Endothelial cell of umbilical vein (primary cell): Measurements from ENCODE around the gene NPIPB6. TPM values are rescaled to one million over a fixed set of nuclear protein-coding genes. Genes with fewer than 3 reads are reported as not detected.

Experiments
- BruUV-seq: library from RNA; stranded (reverse); fragments of 400-500 nt; replicated peaks from 2 replicates; lab custom pipeline; 2021; lab: Mats Ljungman, UMichigan
- CTCF ChIA-PET: fragments of 300-600, 350-600 bp; sonication (Branson Sonifier 250); formaldehyde crosslinking; loops from one replicate; lab custom pipeline; 2021; ENCODE audit warnings: antibody characterized with exemption, inconsistent platforms; lab: Charles Lee
- POLR2A ChIA-PET: fragments of 300-600, 350-600 bp; sonication (Branson Sonifier 250); formaldehyde crosslinking; loops from one replicate; lab custom pipeline; 2021; ENCODE audit warnings: antibody characterized with exemption, inconsistent platforms; lab: Charles Lee
- DNase-seq: peaks from one replicate; pipeline ENCODE4 v3.0.0-alpha.2; 2011; ENCODE audit warnings: low read depth, low spot score
- FAIRE-seq: peaks from 2 replicates; lab custom pipeline; 2011; peaks lifted over from hg19 to GRCh38; lab: Jason Lieb, UNC
- H2AFZ ChIP-seq: 2 replicates; pipeline ENCODE4 v1.6.0; 2012; ENCODE audit warnings: low read depth, low read length, control low read depth, inconsistent platforms
- H3K27ac ChIP-seq: 2 replicates; pipeline ENCODE4 v1.5.1; 2011; ENCODE audit warnings: low read depth, mild to moderate bottlenecking, control low read depth, low read length, moderate library complexity; ENCODE audit not compliant: insufficient read depth
- H3K27me3 ChIP-seq, 2 experiments: 2 replicates each; pipeline versions ENCODE4 v1.6.0 to v1.6.1; 2011; ENCODE audit warnings: low read length in 2 of 2, mixed read lengths in 1 of 2; ENCODE audit not compliant: control insufficient read depth in 2 of 2, insufficient read depth in 2 of 2
- H3K36me3 ChIP-seq, 2 experiments: 2 replicates in 1 of 2; 3 replicates in 1 of 2; pipeline ENCODE4 v1.5.1; 2011; ENCODE audit warnings: low read length in 2 of 2, mild to moderate bottlenecking in 1 of 2, moderate library complexity in 1 of 2; ENCODE audit not compliant: control insufficient read depth in 2 of 2, insufficient read depth in 2 of 2; ENCODE audit errors: extremely low read depth in 1 of 2
- H3K4me1 ChIP-seq: 3 replicates; pipeline ENCODE4 v1.5.1; 2011; ENCODE audit warnings: mild to moderate bottlenecking, low read length; ENCODE audit not compliant: control insufficient read depth, insufficient read depth; ENCODE audit errors: extremely low read depth
- H3K4me2 ChIP-seq: 2 replicates; pipeline ENCODE4 v1.6.1; 2011; ENCODE audit warnings: low read length, control low read depth, mixed read lengths; ENCODE audit not compliant: insufficient read depth
- H3K4me3 ChIP-seq, 3 experiments: fragments of 200-600 bp in 1 of 3; sonication (generic), shearing (Covaris generic) in 1 of 3; replicated peaks in 1 of 3; 2 replicates each; pipeline ENCODE4 v1.5.1; 2011 to 2016; ENCODE audit warnings: control low read depth in 3 of 3, low read length in 3 of 3, mild to moderate bottlenecking in 2 of 3, inconsistent platforms in 1 of 3, low read depth in 1 of 3, moderate library complexity in 1 of 3; ENCODE audit not compliant: insufficient read depth in 1 of 3
- H3K79me2 ChIP-seq: 2 replicates; pipeline ENCODE4 v1.6.0; 2012; ENCODE audit warnings: low read length, inconsistent platforms; ENCODE audit not compliant: control insufficient read depth, insufficient read depth
- H3K9ac ChIP-seq: replicated peaks from 2 replicates; pipeline ENCODE3; 2011; ENCODE audit warnings: low read length, control low read depth; ENCODE audit not compliant: insufficient read depth; ENCODE audit errors: extremely low read depth
- H3K9me1 ChIP-seq: replicated peaks from 3 replicates; pipeline ENCODE4 v1.6.0; 2011; ENCODE audit warnings: mild to moderate bottlenecking, low read length; ENCODE audit not compliant: control insufficient read depth, insufficient read depth; ENCODE audit errors: extremely low read depth
- H3K9me3 ChIP-seq: replicated peaks from 2 replicates; pipeline ENCODE4 v1.5.1; 2012; ENCODE audit warnings: low read length, inconsistent platforms; ENCODE audit not compliant: control insufficient read depth, insufficient read depth
- H4K20me1 ChIP-seq: replicated peaks from 2 replicates; pipeline ENCODE3; 2011; ENCODE audit warnings: mild to moderate bottlenecking, low read length; ENCODE audit not compliant: control insufficient read depth, insufficient read depth; ENCODE audit errors: extremely low read depth
- CTCF ChIP-seq, 2 donors: IDR thresholded peaks; 1 replicate in 1 of 2; 2 replicates in 1 of 2; pipeline ENCODE4 v1.5.1; 2011; ENCODE audit warnings: low read length in 2 of 2, mild to moderate bottlenecking in 2 of 2, moderate library complexity in 2 of 2, control low read depth in 1 of 2, inconsistent platforms in 1 of 2, low read depth in 1 of 2; ENCODE audit not compliant: insufficient read depth in 1 of 2; ENCODE audit errors: extremely low read depth in 1 of 2
- GATA2 ChIP-seq: IDR thresholded peaks from 2 replicates; pipeline ENCODE4 v1.7.0; 2011; ENCODE audit warnings: low read depth, mild to moderate bottlenecking, moderate library complexity, mixed read lengths, low read length; ENCODE audit not compliant: insufficient read length, insufficient read depth
- JUN ChIP-seq: IDR thresholded peaks from 2 replicates; pipeline ENCODE4 v1.6.1; 2011; ENCODE audit warnings: borderline replicate concordance, low read depth; ENCODE audit not compliant: insufficient read length, insufficient read depth
- MYC ChIP-seq: IDR thresholded peaks from one replicate; pipeline ENCODE4 v1.6.1; 2011; ENCODE audit warnings: mild to moderate bottlenecking, low read depth, low read length
- dilution Hi-C: fragments of 300-500 bp; cut with MboI; formaldehyde crosslinking; loops from one replicate; pipeline ENCODE4 v1.15.0; 2019; ENCODE audit warnings: low sequenced_read_pairs; ENCODE audit not compliant: extremely low pct_ligation_motif_present
- intact Hi-C: fragments of 100-400 bp; cut with micrococcal nuclease; formaldehyde crosslinking; loops from one replicate; pipeline ENCODE4 v1.10.0; 2022
- polyA plus RNA-seq, 4 experiments: library from polyadenylated mRNA; depleted of rRNA in 3 of 4; stranded (reverse) in 3 of 4; unstranded in 1 of 4; fragments of >200 nt; gene quantifications; 2 replicates each; pipeline versions ENCODE4 v1.2.1 to v1.2.3, GENCODE V29; 2011 to 2012; ENCODE audit warnings: missing spikeins in 1 of 4
- total RNA-seq: library from RNA; stranded (reverse); gene quantifications from 2 replicates; pipeline ENCODE4 v1.2.3, GENCODE V29; 2021

Gene NPIPB6
- total and polyA plus RNA-seq, 2 donors (not counting 3 experiments of a cell fraction or from before 2014, with no cell fraction given): 5.0 TPM; not detected in 1

DNA sequence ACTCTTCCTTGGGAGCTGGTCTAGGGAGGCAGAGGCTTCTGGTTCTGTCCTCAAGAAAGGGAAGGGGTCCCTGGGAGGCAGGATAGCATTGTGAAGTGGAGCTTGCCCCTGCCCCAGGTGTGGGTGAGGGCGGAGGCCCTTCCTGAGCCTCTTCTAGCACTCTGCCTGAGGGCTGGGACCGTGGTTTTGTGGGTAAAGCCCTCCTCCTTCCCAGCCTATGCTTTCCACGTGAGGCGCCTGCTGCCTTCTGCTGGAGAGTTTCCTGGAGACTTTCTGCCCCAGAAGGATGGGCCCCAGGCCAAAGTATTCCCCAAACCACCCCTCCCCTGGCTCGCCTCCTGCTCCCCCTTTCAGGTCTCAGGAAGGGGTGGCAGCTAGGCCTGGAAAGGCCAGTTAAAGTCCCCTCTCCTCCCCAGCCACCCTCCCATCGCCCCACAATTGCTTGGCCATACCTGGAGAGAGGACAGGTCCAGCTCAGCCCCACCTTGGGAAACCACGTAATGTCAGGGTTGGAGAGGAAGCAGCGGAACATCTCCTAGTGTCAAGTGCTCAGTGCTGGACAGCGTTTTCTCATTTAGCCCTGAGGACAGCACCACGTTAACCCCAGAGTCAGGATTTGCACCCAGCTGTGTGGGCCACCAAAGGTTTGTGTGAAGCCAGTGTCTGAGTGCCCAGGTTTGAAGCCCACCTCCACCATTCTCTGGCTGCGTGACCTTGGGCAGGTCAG is 65.4 kb downstream of the NPIPB6 start:
- H3K27ac ChIP-seq: no peak overlapping the region
- no peaks in the 10 kb centered on the region for H3K9me1 ChIP-seq
- H3K27me3 ChIP-seq: peaks cover 11 to 15% of the 10 kb centered on the region in 2 experiments
- dilution Hi-C loops: no loop called here
- no peaks in the 10 kb centered on the region for H3K4me1 ChIP-seq
- no peak overlapping the region for H3K4me2 ChIP-seq
- CTCF ChIA-PET: interaction anchor here (0.7 to 3.5 kb wide), 3 partner anchors 16 to 19 kb away, joined by 3 to 9 read pairs (median 3); no protein-coding TSS in a partner anchor
- no peaks in the 10 kb centered on the region for H4K20me1 ChIP-seq
- H3K9ac ChIP-seq: no peak overlapping the region
- intact Hi-C loops: no loop called here
- no peak for FAIRE-seq
- no peak overlapping the region for H2AFZ ChIP-seq
- DNase-seq: no peak
- H3K79me2 ChIP-seq: no peaks in the 10 kb centered on the region
- H3K9me3 ChIP-seq: no peaks in the 10 kb centered on the region
- BruUV-seq: no TSS peak
- TF ChIP-seq CTCF (IDR thresholded peaks at IDR 0.05; ENCODE audit: extremely low read depth in 1 of 2, insufficient read depth in 1 of 2, low read depth in 1 of 2, low read length in 2 of 2) (no peak), JUN (no peak), MYC (no peak), GATA2 (no peak)
- H3K4me3 ChIP-seq: no peak overlapping the region
- POLR2A ChIA-PET: no interaction called here
- H3K36me3 ChIP-seq: no peaks in the 10 kb centered on the region
